Transverse colon (tissue), 4 donors: ENCODE results near the gene ZNF396. TPM values are rescaled to one million over a fixed set of nuclear protein-coding genes. Genes with fewer than 3 reads are reported as not detected.

ENCODE experiments used
- DNase-seq: peaks from one replicate; pipeline ENCODE4 v3.0.0-alpha.2; 2019
- H3K27ac ChIP-seq, 4 donors: fragments of 200-600 bp; sonication (generic); 2 replicates each; pipeline ENCODE4 v1.5.1; 2016 to 2018; ENCODE audit warnings: inconsistent platforms in 4 of 4
- H3K27me3 ChIP-seq: fragments of 200-600 bp; sonication (generic); 2 replicates; pipeline ENCODE4 v1.5.1; 2017; ENCODE audit warnings: inconsistent platforms
- H3K36me3 ChIP-seq, 4 donors: fragments of 200-600 bp; sonication (generic); 2 replicates each; pipeline ENCODE4 v1.5.1; 2017 to 2019; ENCODE audit warnings: inconsistent platforms in 4 of 4
- H3K4me1 ChIP-seq, 4 donors: fragments of 200-600 bp; sonication (generic); 2 replicates each; pipeline ENCODE4 v1.5.1; 2017 to 2020; ENCODE audit warnings: inconsistent platforms in 4 of 4
- H3K4me3 ChIP-seq, 4 donors: fragments of 200-600 bp; sonication (generic); 1 replicate in 1 of 4; 2 replicates in 3 of 4; pipeline versions ENCODE4 v1.5.1 to v1.6.1; 2017 to 2019; ENCODE audit warnings: inconsistent platforms in 4 of 4
- H3K9me3 ChIP-seq, 2 donors: fragments of 200-600 bp; sonication (generic); 2 replicates each; pipeline ENCODE4 v1.5.1; 2017 to 2019; ENCODE audit warnings: inconsistent platforms in 2 of 2
- EP300 ChIP-seq: sonication (generic); formaldehyde crosslinking; IDR thresholded peaks from one replicate; pipeline ENCODE4 v1.6.1; 2017; ENCODE audit warnings: antibody characterized with exemption, low read depth
- POLR2A ChIP-seq: fragments of 450-650 bp; IDR thresholded peaks from one replicate; pipeline ENCODE4 v1.6.1; 2016; ENCODE audit warnings: antibody characterized with exemption, mild to moderate bottlenecking, moderate library complexity
- POLR2AphosphoS5 ChIP-seq, 3 donors: sonication (generic); formaldehyde crosslinking; IDR thresholded peaks; one replicate each; pipeline ENCODE4 v1.6.1; 2016; ENCODE audit warnings: antibody characterized with exemption in 3 of 3
- WGBS, 2 donors: methylation state at CpG; one replicate each; pipeline ENCODE4 v1.1.5; 2018; ENCODE audit warnings: low coverage in 1 of 2; 5-methylcytosine and 5-hydroxymethylcytosine counted together
- in situ Hi-C, 4 donors: fragments of 200-750 bp; cut with MboI; loops; one replicate each; pipeline versions ENCODE4 v1.15.0 to v1.15.1; 2017; ENCODE audit warnings: low sequenced_read_pairs in 3 of 4, low pct_ligation_motif_present in 1 of 4, low pct_unique_long_range_greater_than_20kb in 1 of 4
- intact Hi-C: fragments of 100-400 bp; cut with DNase I; formaldehyde crosslinking; loops from one replicate; pipeline ENCODE4 v1.15.1; 2023; ENCODE audit warnings: low total_unique reads
- total RNA-seq, 4 donors: library from RNA; depleted of rRNA; stranded (reverse); fragments of >200 nt; gene quantifications; one replicate each; pipeline ENCODE4 v1.1.0, GENCODE V29; 2016
- TF ChIP-seq, protein P1 (sequence below), 5 experiments: fragments of 200-600 bp in 3 of 5; fragments of 450-650 bp in 2 of 5; sonication (generic) in 3 of 5; IDR thresholded peaks; 1 replicate in 2 of 5; 2 replicates in 3 of 5; pipeline ENCODE4 v1.5.1; 2016 to 2017; ENCODE audit warnings: antibody characterized with exemption in 5 of 5, inconsistent platforms in 3 of 5, mild to moderate bottlenecking in 2 of 5, moderate library complexity in 1 of 5

The ZNF396 gene
- total RNA-seq, 4 donors from 2014 or later, result 2.7 to 11.6 (median 3.3) TPM; not detected in 1

DNA sequence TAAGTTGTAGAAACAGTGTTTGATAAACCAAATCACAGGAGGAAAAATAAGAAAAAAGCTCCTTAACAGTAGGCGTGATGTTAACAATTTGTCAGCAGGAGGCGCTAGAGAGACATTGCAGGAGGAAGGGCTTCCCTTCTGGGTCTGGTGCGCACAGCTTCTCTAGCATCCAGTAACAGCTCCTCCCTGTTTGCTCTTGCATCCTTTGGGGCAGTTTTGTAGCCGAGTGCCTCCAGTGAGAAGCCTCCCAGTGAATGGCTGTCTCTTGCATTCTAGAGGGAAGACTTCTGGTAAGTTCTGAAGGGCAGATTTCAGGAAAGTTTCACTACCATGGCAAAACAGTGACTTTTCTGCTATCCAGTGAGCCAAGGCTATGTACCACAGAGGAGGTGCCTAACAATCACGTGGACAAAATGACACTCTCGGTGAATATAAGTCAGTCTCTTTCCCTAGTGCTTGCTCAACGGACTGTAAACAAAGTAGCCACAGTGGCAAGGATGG lies 9.5 kb upstream of the ZNF396 start:
- Histone ChIP-seq H3K36me3 (no peaks in the 10 kb centered on the region), H3K4me3 (no peak overlapping the region), H3K4me1 (no peaks in the 10 kb centered on the region), H3K27ac (no peak overlapping the region), H3K27me3 (no peaks in the 10 kb centered on the region), H3K9me3 (no peaks in the 10 kb centered on the region)
- in situ Hi-C loops (loop anchor here (25.0 kb wide), 2 partner anchors 551 to 576 kb away; partner anchors contain the start of gene RMP24 (in 3 of the 4)), intact Hi-C loops (loop anchor here (10.0 kb wide), 1 partner anchor 568 kb away; no protein-coding TSS in a partner anchor)
- no peak for TF ChIP-seq EP300
- TF ChIP-seq, protein P1, sequence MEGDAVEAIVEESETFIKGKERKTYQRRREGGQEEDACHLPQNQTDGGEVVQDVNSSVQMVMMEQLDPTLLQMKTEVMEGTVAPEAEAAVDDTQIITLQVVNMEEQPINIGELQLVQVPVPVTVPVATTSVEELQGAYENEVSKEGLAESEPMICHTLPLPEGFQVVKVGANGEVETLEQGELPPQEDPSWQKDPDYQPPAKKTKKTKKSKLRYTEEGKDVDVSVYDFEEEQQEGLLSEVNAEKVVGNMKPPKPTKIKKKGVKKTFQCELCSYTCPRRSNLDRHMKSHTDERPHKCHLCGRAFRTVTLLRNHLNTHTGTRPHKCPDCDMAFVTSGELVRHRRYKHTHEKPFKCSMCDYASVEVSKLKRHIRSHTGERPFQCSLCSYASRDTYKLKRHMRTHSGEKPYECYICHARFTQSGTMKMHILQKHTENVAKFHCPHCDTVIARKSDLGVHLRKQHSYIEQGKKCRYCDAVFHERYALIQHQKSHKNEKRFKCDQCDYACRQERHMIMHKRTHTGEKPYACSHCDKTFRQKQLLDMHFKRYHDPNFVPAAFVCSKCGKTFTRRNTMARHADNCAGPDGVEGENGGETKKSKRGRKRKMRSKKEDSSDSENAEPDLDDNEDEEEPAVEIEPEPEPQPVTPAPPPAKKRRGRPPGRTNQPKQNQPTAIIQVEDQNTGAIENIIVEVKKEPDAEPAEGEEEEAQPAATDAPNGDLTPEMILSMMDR (IDR thresholded peaks at IDR 0.05), result peak; percentile 74 to 92 (median 86)
- DNase-seq, result peak; percentile 68
- WGBS, 2 donors, result 12 to 18% methylated on average over 3 to 7 of the region's 7 CpGs

DNA sequence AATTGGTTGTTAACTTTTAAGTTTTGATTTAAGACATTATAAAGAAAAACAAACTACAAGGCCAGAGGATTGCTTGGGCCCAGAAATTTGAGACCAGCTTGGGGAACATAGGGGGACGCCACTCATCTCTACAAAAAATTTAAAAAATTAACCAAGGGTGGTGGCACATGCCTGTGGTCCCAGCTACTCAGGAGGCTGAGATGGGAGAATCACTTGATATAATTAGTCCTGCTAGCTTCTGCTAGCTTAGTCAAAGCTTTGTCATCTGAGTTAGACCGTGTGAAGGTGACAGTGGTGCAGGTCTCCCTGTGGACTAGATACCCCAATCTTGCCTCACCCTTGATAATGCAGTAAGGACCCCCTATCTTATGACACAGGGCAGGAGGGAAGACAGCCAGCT lies 6.0 kb upstream of the ZNF396 start:
- 80 to 91% methylated on average over 1 to 2 of the region's 2 CpGs for WGBS, 2 donors

DNA sequence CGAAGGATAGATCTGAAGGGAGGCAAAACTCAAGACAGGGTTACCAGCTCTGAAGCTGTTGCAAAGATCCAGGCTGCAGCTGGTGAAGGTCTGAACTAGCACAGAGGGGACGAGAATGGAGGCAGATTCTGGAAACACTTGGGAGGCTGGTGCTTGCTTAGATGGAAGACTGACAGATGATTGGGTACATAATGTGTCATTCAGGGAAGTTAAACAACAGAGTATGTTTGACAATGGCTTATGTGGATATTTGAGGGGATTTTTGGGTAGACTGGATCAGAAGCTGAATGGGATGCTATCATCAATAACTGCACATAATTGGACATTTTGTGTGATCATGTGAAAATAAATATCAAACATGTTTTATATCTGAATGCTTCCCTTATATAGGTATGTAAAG lies 2.3 kb upstream of the ZNF396 start:
- Histone ChIP-seq H3K9me3 (no peaks in the 10 kb centered on the region), H3K4me3 (no peak overlapping the region), H3K4me1 (peaks cover 0 to 11% (median 3%) of the 10 kb centered on the region in 4 donors), H3K27ac (no peak overlapping the region), H3K27me3 (peaks cover 10% of the 10 kb centered on the region), H3K36me3 (no peaks in the 10 kb centered on the region)
- no peak for TF ChIP-seq POLR2A
- no peak for TF ChIP-seq EP300
- TF ChIP-seq, protein P1 (IDR thresholded peaks at IDR 0.05), result no peak
- no peak for TF ChIP-seq POLR2AphosphoS5 (IDR thresholded peaks at IDR 0.05)
- no peak for DNase-seq
- WGBS, 2 donors, result 79 to 92% methylated on average over 2 of the region's 2 CpGs
- intact Hi-C loops, result no loop called here
- in situ Hi-C loops, result loop anchor here (10.0 to 25.0 kb wide), 4 partner anchors 135 to 583 kb away; partner anchors contain the start of genes RMP24 (in 3 of the 4) and ZNF397 (in 1 of the 4)

More for the DNA sequence above, 6.0 kb upstream of the ZNF396 start:
- Histone ChIP-seq H3K27ac (no peak overlapping the region), H3K4me3 (no peak overlapping the region), H3K27me3 (peaks cover 7% of the 10 kb centered on the region), H3K4me1 (no peaks in the 10 kb centered on the region), H3K36me3 (no peaks in the 10 kb centered on the region), H3K9me3 (no peaks in the 10 kb centered on the region)
- TF ChIP-seq, protein P1 (IDR thresholded peaks at IDR 0.05), result no peak
- TF ChIP-seq EP300 (no peak), POLR2A (no peak), POLR2AphosphoS5 (IDR thresholded peaks at IDR 0.05) (no peak)
- in situ Hi-C loops (loop anchor here (25.0 kb wide), 2 partner anchors 554 to 579 kb away; partner anchors contain the start of gene RMP24 (in 3 of the 4)), intact Hi-C loops (loop anchor here (10.0 kb wide), 1 partner anchor 572 kb away; no protein-coding TSS in a partner anchor)
- DNase-seq, result no peak

DNA sequence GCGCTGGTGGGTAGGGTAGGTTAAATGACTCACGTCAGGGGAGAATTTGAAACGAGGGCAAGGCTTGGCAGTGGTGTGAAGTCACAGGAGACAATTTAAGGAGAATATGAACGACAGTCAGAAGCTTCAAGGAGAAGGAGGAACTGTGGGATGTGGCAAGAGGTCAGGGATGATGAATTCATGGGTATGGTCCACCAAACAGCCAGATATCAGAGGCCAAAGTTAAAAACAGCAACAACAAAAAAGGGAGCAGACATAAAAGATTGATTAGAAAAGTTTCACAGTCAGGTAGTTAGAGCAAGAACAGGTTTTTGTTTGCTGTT lies 1.4 kb upstream of the ZNF396 start:
- Histone ChIP-seq H3K27me3 (peaks cover 10% of the 10 kb centered on the region), H3K4me1 (peaks cover 0 to 11% (median 3%) of the 10 kb centered on the region in 4 donors), H3K36me3 (no peaks in the 10 kb centered on the region), H3K9me3 (no peaks in the 10 kb centered on the region), H3K27ac (no peak overlapping the region), H3K4me3 (no peak overlapping the region)
- intact Hi-C loops (no loop called here), in situ Hi-C loops (loop anchor here (10.0 to 25.0 kb wide), 4 partner anchors 134 to 584 kb away; partner anchors contain the start of genes RMP24 (in 3 of the 4) and ZNF397 (in 1 of the 4))
- TF ChIP-seq EP300, result no peak
- TF ChIP-seq, protein P1 (IDR thresholded peaks at IDR 0.05), result no peak
- no peak for TF ChIP-seq POLR2A
- TF ChIP-seq POLR2AphosphoS5 (IDR thresholded peaks at IDR 0.05), result no peak
- no peak for DNase-seq
- 48 to 55% methylated on average over 2 to 4 of the region's 4 CpGs for WGBS, 2 donors
